ENCODE results near the gene SLC34A3.
A peak's percentile ranks its signal among the peaks of the same experiment; 100 is the strongest.

The SLC34A3 gene

DNA sequence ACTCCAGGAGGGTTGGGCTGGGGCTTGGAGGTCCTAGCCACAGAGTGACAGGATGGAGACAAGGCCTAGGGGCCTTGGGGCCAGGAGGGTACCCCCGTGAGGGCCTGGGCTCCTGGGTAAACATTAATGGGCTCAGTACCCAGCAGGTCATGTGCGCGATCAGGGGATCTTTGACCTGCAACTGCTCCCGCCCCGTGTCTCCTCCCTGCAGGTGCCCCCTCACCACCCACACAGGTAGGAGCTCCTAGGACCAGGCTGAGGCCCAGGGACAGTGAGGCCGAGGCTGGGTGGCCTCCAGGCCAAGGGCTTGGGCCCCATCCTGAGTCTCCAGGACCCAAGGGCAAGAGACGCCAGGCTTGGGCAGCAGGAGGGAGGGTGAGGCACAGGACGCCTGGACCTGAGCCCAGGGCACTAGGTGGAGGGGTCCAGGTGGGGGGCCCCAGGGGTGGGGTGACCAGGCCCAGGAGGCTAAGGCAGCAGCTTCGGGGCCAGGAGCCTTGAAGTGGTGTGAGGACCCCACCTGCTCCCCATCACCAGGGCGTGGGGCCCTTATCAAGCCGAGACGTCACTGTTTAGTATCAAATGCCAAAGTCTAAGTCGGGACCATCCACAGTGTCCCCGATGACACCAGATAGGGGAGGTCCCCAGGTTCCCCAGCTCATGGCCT, at the start of gene SLC34A3:
Gene SLC34A3, plus strand, starts transcription at position 197 of the 667 bp plus-strand sequence. CDS start 802 bp downstream, outside the sequence.
- no peak for DNase-seq

DNA sequence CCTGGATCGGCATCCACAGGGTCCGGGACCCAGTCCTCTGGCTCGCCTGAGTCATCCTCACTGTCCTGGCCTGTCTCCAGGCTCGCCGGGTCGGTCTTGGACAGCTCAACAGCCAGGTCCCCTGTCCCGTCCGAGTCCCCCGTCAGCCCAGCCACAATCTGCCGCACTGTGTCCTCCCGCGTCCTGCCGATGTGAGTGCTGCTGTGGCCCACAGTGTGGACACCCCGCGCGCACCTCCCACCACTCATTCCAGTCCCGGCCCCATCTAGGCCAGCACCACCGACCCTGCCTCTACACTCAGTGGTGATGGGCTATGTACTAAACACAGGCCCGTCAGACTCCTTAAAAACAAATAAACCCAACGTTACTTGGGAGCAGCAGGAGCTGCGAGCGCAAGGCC, 49.0 kb upstream of the SLC34A3 start:
- DNase-seq = no peak

DNA sequence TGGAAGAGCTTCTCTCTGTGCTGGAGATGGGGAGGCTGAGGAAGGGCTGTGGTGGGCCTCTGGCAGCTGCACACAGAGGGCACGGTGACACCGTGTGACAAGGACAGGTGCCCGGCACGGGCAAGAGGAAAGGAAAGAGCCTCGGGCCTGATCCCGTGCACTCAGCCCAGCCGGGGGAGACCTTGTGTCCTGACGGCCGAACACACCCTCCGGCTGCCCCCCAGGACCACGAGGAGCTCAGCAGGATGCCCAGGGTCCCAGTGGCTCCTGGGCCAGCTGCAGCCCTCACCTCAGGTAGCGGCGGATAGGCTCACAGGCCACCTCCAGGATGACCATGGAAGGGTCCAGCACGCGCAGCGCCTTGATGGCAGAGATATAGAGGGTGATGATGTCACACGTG, 47.9 kb upstream of the SLC34A3 start:
- DNase-seq = no peak

DNA sequence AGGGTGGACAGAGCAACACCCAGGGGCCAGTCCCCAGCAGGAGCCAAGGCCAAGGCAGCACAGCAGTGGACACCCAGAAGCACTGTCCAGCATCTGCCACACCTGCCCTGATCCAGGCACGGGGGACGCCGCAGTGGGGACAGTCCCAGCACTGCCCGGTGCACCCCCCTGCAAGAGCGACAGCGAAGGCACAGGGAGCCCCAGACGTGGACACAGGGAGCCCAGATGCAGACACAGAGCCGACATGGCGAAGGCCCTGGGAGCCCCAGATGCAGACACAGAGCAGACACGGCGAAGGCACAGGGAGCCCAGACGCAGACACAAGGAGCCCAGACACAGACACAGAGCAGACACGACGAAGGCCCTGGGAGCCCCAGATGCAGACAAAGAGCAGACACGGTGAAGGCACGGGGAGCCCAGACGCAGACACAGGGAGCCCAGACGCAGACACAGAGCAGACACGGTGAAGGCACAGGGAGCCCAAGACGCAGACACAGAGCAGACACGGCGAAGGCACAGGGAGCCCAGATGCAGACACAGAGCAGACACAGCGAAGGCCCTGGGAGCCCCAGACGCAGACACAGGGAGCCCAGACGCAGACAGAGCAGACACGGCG, 46.6 kb upstream of the SLC34A3 start:
- no peak for DNase-seq

DNA sequence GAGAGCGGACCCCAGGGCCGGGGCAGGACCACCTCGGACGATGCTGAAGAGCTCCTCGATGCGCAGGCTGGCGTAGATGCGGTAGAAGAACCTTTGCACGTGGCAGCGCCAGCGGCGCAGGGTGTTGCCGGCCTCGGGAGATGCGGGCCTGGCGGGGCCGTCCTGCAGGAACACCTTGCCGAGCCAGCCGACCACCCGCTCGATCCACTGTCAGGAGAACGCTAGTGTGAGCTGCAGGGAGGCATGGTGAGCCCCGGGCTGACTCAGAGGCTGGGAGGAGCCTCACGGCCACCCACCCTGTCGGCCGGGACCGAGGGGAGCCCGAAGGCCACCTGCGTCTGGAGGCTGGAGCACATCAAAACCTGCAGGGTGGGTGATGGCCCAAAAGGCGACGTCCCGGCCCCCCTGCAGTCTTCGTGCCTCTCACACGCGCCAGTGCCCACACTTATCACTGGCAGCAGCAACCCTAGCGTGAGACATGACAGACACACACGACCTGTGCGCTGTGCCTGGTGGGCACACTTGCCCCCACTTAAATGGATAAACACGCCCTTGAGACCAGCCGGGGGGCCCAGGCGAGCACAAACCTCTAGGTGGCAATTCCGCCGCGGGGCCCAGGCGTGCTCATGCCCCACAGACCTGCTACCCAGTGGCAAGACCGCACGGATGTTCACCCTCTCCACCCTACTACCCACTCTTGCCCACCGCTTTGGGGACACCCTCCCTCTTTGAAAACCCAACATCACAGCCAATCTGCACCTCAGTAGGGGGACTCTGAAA, 45.6 kb upstream of the SLC34A3 start:
- DNase-seq = no peak

DNA sequence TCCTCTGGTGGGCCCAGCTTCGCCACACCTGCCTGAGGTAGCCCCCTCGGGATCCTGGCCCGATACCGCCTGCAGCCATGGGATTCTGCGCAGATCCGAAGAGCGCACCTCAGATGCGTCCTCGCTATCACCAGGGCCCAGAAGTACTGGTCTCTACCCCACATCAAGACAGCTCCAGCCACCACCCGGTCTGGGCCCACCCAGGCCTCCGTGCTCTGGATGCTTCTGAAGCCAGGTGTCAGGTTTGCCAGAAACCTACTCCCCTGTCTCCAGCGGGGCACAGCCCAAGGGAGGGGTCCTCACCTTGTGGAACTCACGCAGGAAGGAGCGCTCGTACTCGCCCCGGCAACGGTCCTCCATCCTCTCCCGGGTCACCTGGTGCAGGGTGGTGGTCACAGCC, 44.8 kb upstream of the SLC34A3 start:
- no peak for DNase-seq

DNA sequence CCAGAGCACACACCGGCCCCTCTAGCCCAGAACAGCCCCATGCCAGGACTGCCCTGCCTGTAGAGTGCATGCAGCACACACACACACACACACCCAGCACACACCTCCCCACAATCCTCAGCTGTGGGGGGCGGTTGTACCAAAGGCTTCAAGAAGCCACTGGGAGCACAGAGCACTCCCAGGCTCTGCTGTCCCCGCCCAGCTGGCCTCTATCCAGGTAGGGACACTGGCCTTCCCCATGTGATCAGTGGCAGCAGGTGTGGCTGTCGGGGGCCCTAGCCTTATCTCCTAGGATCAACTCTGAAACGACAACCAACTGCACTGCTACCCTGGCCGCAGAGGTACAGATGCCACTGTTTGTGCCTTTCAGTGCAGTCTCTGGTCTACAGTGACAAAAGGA, 44.3 kb upstream of the SLC34A3 start:
- DNase-seq = no peak

DNA sequence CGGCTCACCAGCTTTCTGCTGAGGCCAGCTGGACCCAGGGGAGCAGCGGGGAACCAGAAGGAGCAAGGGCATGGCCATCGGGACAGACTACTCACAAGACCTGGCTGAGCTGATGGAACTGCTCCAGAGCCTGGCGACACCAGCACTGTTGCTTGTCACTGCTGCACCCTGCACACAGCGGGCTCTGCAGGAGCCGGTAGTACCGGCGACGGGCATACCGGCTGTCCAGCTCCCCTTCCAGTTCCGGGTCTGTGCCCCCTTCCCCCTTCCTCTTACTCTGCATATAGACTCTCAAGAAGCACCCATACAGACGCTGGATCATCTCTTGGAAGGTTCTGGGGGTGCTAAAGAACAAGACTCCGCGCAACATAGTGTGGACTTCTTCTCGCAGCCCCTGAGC, 43.3 kb upstream of the SLC34A3 start:
- no peak for DNase-seq

DNA sequence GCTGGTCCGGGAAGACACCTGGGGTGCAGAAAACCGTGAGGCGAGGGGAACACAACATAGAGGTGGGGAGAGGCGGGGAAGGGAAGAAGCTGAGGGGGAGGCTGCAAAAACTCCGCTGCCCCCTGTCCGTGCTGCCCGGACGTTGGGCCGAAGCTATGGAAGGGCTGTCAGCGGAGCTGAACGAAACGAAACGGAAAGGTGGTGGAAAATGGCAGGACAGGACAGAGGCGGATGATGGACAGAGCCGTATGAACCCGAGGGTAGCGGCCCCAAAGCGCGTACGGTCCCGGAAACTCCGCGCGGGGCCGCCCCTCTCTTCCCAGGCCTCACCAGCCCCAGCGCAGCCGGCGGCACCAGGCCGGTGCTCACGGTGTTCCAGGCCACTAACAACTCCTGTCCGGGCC, 42.6 kb upstream of the SLC34A3 start:
- no peak for DNase-seq

DNA sequence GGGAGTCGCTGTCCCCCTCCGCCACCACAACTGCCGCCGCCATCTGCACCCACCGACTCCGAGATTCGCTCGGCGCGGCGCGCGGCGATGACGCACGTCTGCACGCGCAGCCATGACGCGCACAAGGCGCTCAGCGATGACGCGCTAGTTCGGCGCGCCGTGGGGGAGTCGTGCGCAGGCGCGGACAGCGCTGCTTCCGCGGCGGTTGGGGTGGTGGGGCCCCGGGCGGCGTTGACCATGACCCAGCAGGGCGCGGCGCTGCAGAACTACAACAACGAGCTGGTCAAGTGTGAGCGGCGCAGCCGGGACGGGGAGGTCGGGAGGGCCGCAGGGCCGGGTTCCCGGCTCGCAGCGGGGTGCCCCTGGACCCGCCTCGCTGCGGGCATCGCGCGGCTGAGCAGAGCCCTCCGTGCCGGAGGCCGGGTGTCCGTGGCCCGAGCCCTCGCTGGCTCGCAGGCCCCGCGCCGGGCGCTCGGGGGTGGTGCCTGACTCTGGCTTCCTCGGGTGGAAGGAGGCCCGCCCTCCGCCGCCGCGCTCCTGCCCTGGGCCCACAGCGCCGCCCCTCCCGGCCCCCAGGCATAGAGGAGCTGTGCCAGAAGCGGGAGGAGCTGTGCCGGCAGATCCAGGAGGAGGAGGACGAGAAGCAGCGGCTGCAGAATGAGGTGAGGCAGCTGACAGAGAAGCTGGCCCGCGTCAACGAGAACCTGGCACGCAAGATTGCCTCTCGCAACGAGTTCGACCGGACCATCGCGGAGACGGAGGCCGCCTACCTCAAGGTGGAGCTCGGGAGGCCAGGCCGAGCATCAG, 42.0 kb upstream of the SLC34A3 start, which contains the start of the genes ANAPC2 and SSNA1:
Gene ANAPC2, minus strand, starts transcription at position 71 of the 807 bp plus-strand sequence. Its CDS starts 28 bp downstream, at position 43.
Gene SSNA1, plus strand, starts transcription at position 187 of the 807 bp plus-strand sequence. Its CDS starts 51 bp downstream, at position 238.
- DNase-seq = peak; percentile 99

DNA sequence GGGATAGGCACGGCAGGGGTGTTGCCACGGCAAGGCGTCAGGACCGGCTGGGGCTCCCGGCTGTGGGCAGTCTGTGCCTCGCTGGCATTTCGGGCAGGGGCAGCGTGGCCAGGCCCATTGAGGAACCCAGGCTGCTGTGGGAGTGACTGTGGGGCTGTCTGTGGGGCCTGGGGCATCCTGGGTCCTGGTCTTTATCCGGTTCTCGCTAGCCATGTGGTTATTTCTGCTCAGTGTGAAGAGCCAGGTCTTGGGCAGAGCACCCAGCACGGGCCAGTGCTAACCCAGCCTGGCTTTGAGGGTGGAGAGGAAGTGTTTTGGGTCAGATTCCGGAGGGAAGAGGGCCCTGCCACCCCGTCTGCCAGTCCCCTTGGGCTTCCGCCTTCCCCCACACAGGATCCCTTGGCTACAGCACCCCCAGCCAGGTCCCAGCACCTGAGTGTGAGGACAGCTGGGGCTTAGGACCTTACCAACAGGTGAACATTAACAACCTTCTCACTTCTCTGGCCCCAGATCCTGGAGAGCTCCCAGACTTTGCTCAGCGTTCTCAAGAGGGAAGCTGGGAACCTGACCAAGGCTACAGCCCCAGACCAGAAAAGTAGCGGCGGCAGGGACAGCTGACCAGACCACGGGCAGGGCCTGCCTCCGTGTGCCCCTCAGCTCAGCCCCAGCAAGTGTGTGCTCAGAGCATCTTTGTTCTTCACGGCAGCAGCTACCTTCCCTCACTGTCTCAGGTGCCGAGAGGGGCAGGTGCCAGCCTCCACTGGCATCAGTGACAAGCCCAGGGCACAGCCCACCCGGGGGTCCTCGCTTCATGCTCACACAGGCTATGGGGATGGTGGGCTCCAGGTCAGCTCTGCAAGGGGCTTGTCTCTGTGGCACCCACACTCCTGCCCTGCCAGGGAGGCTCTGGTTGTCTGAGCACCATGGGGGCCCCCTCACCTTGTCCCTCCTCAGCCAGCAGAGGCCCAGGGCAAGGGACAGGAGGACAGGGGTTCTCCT, 41.1 kb upstream of the SLC34A3 start:
- no peak for DNase-seq

DNA sequence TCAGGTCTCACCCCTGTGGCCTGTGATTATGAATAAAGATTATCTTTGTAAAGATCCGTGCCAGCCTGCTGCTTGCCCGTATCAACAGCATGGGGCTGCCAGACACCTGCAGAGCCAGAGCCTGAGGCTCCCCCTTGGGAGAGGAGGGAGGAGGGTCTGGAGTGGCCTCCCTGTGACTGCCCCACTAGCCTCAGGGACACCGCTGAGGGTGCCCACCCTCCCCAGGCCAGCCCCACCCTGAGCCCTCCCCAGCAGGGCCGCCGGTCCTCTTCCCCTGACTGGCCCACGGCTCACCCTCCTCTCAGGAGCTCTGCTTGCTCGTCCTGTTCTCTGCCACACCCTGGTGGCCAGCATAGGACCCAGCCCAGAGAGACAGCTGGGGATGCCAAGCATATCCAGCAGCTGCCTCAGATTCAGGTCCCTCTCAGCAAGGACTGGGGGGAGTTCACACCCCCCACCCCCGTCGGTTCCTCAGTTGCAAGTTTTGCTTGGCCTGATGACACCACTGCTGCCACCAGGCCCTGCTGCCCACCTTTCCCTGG, 40.3 kb upstream of the SLC34A3 start:
- DNase-seq = no peak

DNA sequence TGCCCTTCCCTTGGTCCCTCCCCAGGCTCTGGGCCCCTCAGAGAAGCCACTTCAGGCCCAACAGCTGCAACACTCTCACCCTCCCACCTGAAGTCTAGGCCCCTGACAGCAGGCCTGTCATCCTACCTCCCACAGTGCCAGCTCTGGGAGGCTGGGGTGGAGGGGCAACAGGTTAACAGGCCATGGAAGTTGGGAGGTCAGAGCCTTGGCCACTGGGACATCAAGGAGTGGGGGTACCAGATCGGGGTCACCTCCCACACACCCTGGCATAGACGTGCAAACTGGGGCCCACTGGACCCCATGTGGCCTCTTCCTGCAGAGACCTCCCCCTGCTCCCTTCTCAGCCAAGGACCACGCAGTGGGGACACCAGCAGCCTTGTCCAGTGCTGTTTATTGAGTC, 39.5 kb upstream of the SLC34A3 start:
- no peak for DNase-seq

DNA sequence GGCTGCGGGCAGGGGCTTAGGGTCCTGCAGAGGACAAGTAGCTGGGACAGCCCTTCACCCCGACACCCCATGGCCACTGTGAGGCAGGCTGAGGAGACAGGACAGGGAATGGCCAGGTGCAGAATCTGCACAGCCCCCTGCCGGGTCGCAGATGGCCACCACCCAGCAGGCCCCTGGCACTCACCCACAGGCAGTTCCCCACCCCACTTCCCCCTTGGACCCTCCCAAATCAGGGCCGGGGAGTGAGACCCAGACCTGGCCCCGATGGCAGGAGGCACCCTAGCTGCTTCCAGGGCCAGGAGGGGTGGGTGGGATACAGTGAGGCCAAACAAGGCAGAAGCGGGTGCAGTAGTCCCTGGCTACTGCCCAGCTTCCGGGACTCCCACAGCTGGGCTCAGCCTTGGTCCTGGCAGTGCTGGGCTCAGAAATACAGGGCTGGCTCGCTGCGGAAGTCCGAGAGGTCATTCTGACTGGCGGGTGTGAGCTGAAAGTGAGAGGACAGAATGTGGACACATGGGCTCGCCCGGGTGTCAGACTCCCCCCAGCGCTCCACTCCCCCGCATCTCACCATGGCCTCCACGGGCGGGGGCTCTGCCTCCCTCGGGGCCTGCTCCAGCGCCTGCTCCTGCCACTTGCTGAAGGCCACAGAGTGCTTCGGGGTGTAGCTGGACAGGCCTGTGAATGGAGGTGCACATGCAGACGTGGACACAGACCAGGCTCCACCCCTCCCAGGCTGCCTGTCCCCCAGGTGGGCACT, 38.8 kb upstream of the SLC34A3 start:
- DNase-seq = no peak

DNA sequence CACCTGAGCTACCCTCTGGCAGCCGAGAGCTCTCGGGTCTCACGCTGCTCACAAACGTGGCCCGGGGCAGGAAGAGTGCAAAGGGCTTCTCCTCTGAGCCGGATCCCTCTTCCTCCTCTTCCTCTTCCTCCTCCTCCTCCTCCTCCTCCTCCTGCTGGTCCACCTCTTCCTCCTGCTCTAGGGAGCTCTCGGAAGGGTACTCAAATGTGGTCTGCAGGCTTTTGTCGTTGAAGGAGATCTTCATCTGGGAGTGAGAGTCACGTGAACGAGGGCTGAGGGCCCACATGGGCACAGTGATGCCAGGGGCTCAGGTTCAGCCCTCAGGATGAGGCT, 38.3 kb upstream of the SLC34A3 start:
- no peak for DNase-seq

DNA sequence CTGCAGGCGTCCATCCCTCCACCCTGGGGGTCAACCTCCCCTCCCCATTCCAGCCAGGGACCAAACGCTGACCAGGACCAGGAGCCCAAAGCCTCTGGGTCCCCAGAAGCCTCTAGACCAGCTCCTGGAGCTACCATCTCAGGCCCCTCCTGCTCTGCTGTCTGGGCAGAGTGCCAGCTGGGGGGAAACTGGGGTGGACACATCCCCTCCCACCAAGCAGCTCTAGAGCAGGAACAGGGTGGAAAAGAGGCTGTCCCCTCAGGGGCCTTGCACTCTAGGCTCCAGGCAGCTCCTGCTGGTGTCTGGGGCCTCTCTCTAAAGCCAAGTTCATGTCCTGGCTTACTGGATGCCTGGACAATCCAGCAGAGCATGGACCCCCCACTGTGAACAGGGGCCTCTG, 37.8 kb upstream of the SLC34A3 start:
- no peak for DNase-seq

DNA sequence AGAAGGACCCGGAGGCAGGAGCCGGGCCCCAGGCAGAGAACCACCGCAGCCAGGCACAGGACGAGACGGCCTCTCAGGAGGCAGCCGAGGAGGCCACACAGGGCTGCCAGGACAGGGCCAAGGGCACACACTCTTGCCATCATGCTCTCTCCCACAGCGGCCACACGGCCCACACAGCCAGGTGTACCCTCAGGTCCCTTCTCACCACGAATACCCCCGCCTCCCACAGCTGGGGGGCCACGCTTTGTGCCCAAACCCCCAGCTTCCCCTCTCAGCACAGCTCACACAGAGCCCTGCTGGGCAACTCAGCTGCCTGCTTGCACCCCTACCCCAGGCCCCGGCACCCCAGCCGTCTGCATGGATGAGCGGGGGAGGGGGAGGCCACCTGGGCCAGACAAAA, 36.9 kb upstream of the SLC34A3 start:
- no peak for DNase-seq

DNA sequence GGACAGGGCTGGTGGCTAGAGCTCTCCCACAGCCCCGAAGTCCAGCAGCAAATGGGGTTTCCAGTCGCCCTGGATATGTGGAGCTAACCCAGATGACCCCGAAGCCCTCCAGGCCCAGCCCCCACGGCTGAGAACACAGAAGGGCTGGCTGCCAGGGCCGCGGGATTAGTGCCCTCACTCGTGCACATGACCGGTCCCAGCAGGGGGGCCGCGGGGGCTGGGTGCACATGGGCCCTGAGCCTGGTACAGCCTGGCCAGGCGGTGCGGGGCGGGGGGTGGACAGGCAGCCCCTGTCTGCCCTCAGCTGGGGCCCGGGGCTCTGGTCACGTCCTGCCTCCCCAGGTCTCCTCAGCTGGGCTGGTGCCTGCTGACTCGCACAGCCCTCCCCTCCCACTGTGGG, 36.3 kb upstream of the SLC34A3 start:
- no peak for DNase-seq

DNA sequence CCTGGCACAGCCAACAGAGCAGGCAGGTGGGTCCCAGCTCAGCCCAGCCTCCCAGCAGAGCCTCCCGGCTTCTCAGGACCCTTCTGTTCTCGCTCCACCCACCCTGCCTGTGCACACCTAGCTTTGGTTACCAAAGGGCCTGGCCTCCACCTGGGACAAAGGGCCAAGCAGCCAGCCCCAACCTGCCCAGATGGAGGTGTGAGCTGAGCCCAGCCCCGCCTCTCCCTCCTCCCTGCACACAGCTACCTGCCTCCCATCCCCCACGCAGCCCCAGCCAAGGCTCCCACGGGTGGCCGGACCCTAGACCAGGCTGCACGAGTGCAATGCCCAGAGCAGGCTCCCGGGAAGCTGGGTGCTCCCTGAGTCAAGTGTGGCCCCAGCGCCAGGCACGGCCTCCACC, 35.8 kb upstream of the SLC34A3 start:
- no peak for DNase-seq

DNA sequence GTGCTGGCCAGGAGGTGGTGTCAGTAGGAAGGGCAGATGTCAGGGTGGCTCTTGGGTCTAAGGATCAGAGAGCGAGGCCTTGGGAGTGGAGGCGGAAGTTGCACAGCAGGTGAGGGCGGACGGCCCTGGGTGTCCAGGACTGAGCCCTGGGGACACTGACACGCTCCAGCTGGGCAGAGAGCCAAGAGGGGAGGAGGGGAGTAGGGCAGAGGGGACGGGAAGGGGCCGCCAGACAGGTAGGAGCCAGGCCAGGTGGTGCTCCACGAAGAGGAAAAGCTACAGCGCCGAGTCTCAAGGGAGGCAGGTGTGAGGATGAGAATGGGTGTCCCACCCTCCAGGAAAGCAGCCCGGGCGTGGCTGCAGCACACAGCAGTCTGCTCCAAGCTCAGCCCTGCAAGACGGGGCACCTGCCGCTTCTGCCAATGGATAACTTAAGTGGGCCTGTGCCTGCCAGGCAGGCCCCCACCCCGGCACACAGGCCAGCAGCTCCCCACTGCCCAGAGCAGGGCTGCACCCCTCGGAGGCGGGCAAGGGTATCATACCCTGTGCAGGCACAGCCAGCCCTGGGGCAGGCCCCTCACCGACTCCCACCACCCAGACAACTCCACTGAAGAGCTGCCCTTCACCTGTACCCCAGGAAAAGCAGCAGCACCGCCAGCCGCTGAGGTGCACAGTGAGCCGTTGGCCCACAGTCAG, 35.0 kb upstream of the SLC34A3 start:
- DNase-seq = no peak
